BE2C (cell line): ENCODE measurements around the gene ESRRG.

ENCODE experiments used
- DNase-seq: peaks from one replicate; pipeline ENCODE4 v3.0.0-alpha.2; 2020
- H3K27me3 ChIP-seq: fragments of 250-450 bp; sonication (Bioruptor Pico); 2 replicates; pipeline ENCODE4 v1.5.1; 2020; ENCODE audit warnings: mild to moderate bottlenecking
- H3K36me3 ChIP-seq: fragments of 250-450 bp; sonication (Bioruptor Pico); 2 replicates; pipeline ENCODE4 v1.5.1; 2020; ENCODE audit warnings: mild to moderate bottlenecking
- H3K4me1 ChIP-seq: fragments of 250-450 bp; sonication (Bioruptor Pico); 2 replicates; pipeline ENCODE4 v1.5.1; 2020
- H3K4me3 ChIP-seq: 2 replicates; pipeline ENCODE4 v1.5.1; 2011; ENCODE audit warnings: low read depth, low read length
- H3K9me3 ChIP-seq: fragments of 250-450 bp; sonication (Bioruptor Pico); 2 replicates; pipeline ENCODE4 v1.5.1; 2020
- CTCF ChIP-seq: IDR thresholded peaks from 2 replicates; pipeline ENCODE4 v1.5.1; 2012; ENCODE audit warnings: mild to moderate bottlenecking, low read depth, low read length

Gene ESRRG

DNA sequence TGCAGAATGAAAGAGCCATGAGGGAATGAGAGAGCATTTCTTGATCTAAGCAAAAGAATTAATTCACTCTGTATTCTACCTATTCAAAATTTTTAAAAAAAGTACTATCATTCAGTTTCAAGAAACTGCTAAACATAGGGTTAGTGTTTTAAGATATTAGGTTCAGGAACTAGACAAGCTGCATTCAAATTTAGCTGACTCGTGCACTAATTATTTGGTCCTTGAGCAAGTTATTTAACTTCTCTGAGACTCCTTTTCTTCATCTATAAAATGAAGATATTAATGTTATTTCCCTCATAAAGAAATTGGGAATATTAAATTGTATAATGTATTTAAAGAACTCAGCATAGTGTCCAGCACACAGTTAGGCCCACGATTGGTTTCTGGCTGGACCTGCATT, 225.0 kb downstream of the ESRRG start:
- TF ChIP-seq CTCF = no peak
- H3K4me3 ChIP-seq = no peak overlapping the region
- H3K4me1 ChIP-seq = peaks cover 36% of the 10 kb centered on the region
- H3K9me3 ChIP-seq = no peaks in the 10 kb centered on the region; the same call in 1 of the 2 replicates
- DNase-seq = no peak
- no peaks in the 10 kb centered on the region for H3K27me3 ChIP-seq
- H3K36me3 ChIP-seq = no peaks in the 10 kb centered on the region

DNA sequence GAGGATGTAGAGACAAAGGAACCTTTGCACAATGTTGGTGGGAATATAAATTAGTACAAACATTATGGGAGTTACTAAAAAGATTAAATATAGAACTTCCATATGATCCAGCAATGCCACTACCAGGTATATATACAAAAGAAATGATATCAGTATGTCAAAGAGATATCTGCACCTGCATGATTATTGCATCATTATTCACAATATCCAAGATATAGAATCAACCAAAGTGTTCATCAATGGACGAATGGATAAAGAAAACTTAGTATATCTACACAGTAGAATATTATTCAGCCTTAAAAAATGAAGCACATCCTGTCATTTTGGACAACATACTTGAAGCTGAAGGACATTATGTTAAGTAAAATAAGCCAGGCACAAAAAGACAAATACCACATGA, 238.2 kb downstream of the ESRRG start:
- Histone ChIP-seq H3K4me1 (no peaks in the 10 kb centered on the region), H3K4me3 (no peak overlapping the region), H3K36me3 (no peaks in the 10 kb centered on the region), H3K27me3 (no peaks in the 10 kb centered on the region), H3K9me3 (no peaks in the 10 kb centered on the region)
- DNase-seq = no peak
- TF ChIP-seq CTCF = no peak

DNA sequence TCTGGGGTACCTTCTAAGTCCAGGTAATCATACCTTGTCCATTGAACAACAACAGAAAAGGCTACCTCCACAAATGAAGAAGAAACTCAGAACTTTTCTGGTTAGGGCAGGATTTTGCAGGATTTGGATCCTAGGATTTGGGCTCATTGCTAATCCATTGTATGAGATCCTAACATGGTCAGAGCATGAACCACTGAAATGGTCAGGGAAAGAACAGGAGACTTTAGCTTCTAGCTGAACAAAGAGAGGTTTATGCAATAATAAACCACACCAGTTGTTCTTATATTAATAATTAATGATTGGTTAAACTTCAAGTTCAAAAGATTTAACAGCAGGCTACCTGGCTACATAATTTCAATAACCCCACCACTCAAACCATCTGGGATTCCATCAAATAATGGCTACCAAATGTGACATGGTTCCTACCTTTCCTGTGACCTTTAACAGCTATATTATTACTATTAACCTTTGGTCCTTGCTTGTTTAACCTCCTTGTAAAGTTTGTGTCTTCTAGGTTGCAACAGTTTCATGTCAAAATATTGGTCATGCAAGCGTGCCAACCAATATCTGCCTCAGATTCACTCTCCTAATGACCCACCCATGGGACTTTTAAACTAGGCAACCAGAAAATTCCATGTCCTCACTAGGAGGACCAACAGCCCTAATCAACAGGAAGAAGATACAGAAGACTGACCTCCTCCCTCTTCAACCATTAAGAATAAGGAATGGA, 239.4 kb downstream of the ESRRG start:
- Histone ChIP-seq H3K36me3 (no peaks in the 10 kb centered on the region), H3K4me3 (no peak overlapping the region), H3K27me3 (no peaks in the 10 kb centered on the region), H3K9me3 (no peaks in the 10 kb centered on the region), H3K4me1 (no peaks in the 10 kb centered on the region)
- DNase-seq = no peak
- no peak for TF ChIP-seq CTCF

DNA sequence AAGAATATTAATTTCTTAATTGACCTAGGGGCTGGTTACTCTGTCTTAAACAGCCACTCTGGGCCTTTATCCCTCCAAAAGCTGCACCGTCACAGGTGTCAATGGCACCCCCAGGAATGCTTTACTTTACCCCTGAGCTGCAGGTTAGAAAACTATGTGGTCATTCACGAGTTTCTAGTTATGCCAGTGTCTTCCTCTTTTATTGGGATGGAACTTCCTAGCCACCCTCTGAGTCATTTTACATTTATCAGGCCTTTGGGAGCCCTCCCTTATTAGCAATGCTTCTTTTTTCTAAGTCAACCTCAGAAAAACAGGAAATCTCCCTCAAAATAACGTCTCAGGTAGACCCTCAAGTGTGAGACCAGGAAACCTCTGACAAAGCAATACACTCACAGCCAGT, 240.6 kb downstream of the ESRRG start:
- H3K27me3 ChIP-seq = no peaks in the 10 kb centered on the region
- no peaks in the 10 kb centered on the region for H3K9me3 ChIP-seq
- no peaks in the 10 kb centered on the region for H3K4me1 ChIP-seq
- H3K4me3 ChIP-seq = no peak overlapping the region
- no peak for TF ChIP-seq CTCF
- no peak for DNase-seq
- no peaks in the 10 kb centered on the region for H3K36me3 ChIP-seq

GRCh38 chr1:216478238-216478637, 245.0 kb downstream of the ESRRG start:
- H3K27me3 ChIP-seq = no peaks in the 10 kb centered on the region
- no peaks in the 10 kb centered on the region for H3K36me3 ChIP-seq
- no peak overlapping the region for H3K4me3 ChIP-seq
- peaks cover 2% of the 10 kb centered on the region; the same call in 1 of the 2 replicates for H3K4me1 ChIP-seq
- no peak for DNase-seq
- TF ChIP-seq CTCF = no peak
- no peaks in the 10 kb centered on the region for H3K9me3 ChIP-seq

- Histone ChIP-seq H3K4me1 (peaks cover 2% of the 10 kb centered on the region; the same call in 1 of the 2 replicates), H3K9me3 (no peaks in the 10 kb centered on the region), H3K4me3 (no peak overlapping the region), H3K27me3 (no peaks in the 10 kb centered on the region), H3K36me3 (no peaks in the 10 kb centered on the region)
- no peak for TF ChIP-seq CTCF
- no peak for DNase-seq
Observed at GRCh38 chr1:216476341-216476740, 246.9 kb downstream of the ESRRG start.
